22Rv1 (cell line): ENCODE data around the gene TAGAP.
"Not testable (repeated sequence)": the region's sequence is repeated elsewhere in the genome, so short reads cannot be mapped to it uniquely, and the experiment has no call there.

Experiments used
- H3K27ac ChIP-seq: fragments of 450-650 bp; 2 replicates; pipeline ENCODE4 v1.5.1; 2017
- CTCF ChIP-seq: fragments of 450-650 bp; IDR thresholded peaks from 2 replicates; pipeline ENCODE4 v1.5.1; 2017; ENCODE audit warnings: mild to moderate bottlenecking
- ZFX ChIP-seq: fragments of 450-650 bp; IDR thresholded peaks from 2 replicates; pipeline ENCODE4 v1.6.1; 2017; ENCODE audit warnings: antibody characterized with exemption, borderline replicate concordance

Gene TAGAP

GRCh38 chr6:159042826-159043181, 2.0 kb downstream of the TAGAP start:
- H3K27ac ChIP-seq, result no peak overlapping the region
- no peak for TF ChIP-seq ZFX
- peak; percentile 78 for TF ChIP-seq CTCF

- no peak overlapping the region for H3K27ac ChIP-seq
- TF ChIP-seq CTCF (peak; percentile 94), ZFX (no peak)
Observed at GRCh38 chr6:159042003-159042825, 2.6 kb downstream of the TAGAP start.

- H3K27ac ChIP-seq, result no peak overlapping the region
- TF ChIP-seq CTCF (no peak), ZFX (no peak)
Observed at GRCh38 chr6:159041181-159041580, 3.6 kb downstream of the TAGAP start.

GRCh38 chr6:159039885-159040258, 4.9 kb downstream of the TAGAP start:
- no peak overlapping the region for H3K27ac ChIP-seq
- no peak for TF ChIP-seq ZFX
- no peak for TF ChIP-seq CTCF

- TF ChIP-seq CTCF (no peak), ZFX (no peak)
- no peak overlapping the region for H3K27ac ChIP-seq
Observed at GRCh38 chr6:159038914-159039884, 5.6 kb downstream of the TAGAP start.

- H3K27ac ChIP-seq, result not testable (repeated sequence)
Observed at GRCh38 chr6:159038318-159038717, 6.5 kb downstream of the TAGAP start.

- H3K27ac ChIP-seq, result no peak overlapping the region
- no peak for TF ChIP-seq CTCF
- TF ChIP-seq ZFX, result no peak
Observed at GRCh38 chr6:159037756-159038290, 7.0 kb downstream of the TAGAP start.
